CD14-positive monocyte (primary cell): ENCODE measurements around the gene AOPEP. TPM values are rescaled to one million over a fixed set of nuclear protein-coding genes. Genes with fewer than 3 reads are reported as not detected.

ENCODE experiments used
- DNase-seq, 3 donors: peaks; one replicate each; pipeline ENCODE4 v3.0.0-alpha.2; 2011 to 2022
- H2AFZ ChIP-seq: 2 replicates; pipeline ENCODE4 v1.6.0; 2012; ENCODE audit warnings: mild to moderate bottlenecking, low read depth, low read length, inconsistent platforms; ENCODE audit not compliant: insufficient read depth, poor library complexity, severe bottlenecking
- H3K27ac ChIP-seq, 2 donors: 1 replicate in 1 of 2; 2 replicates in 1 of 2; pipeline ENCODE4 v1.5.1; 2012 to 2013; ENCODE audit warnings: low read length in 2 of 2, control low read depth in 1 of 2, inconsistent platforms in 1 of 2, low read depth in 1 of 2, mild to moderate bottlenecking in 1 of 2
- H3K27me3 ChIP-seq, 2 donors: one replicate each; pipeline versions ENCODE4 v1.6.0 to v1.6.1; 2011 to 2013; ENCODE audit warnings: low read length in 2 of 2; ENCODE audit not compliant: control insufficient read depth in 2 of 2, insufficient read depth in 2 of 2
- H3K36me3 ChIP-seq, 2 donors: replicated peaks in 1 of 2; 1 replicate in 1 of 2; 2 replicates in 1 of 2; pipeline versions ENCODE4 v1.5.1 to v1.6.1; 2012 to 2013; ENCODE audit warnings: low read length in 2 of 2, control low read depth in 1 of 2, inconsistent platforms in 1 of 2, mild to moderate bottlenecking in 1 of 2; ENCODE audit not compliant: insufficient read depth in 2 of 2, control insufficient read depth in 1 of 2
- H3K4me1 ChIP-seq, 2 donors: 1 replicate in 1 of 2; 2 replicates in 1 of 2; pipeline versions ENCODE4 v1.5.1 to v1.6.1; 2012 to 2013; ENCODE audit warnings: low read length in 2 of 2, control low read depth in 1 of 2, inconsistent platforms in 1 of 2, mild to moderate bottlenecking in 1 of 2, moderate library complexity in 1 of 2; ENCODE audit not compliant: insufficient read depth in 2 of 2, control insufficient read depth in 1 of 2
- H3K4me2 ChIP-seq: replicated peaks from 2 replicates; pipeline ENCODE3; 2012; ENCODE audit warnings: low read length, moderate library complexity, mild to moderate bottlenecking; ENCODE audit not compliant: poor library complexity, severe bottlenecking; ENCODE audit errors: extremely low read depth
- H3K4me3 ChIP-seq, 3 experiments: fragments of 200-600 bp in 1 of 3; sonication (generic) in 1 of 3; replicated peaks in 1 of 3; 1 replicate in 2 of 3; 2 replicates in 1 of 3; pipeline ENCODE4 v1.5.1; 2011 to 2013; ENCODE audit warnings: low read length in 3 of 3, mild to moderate bottlenecking in 3 of 3, control low read depth in 2 of 3, low read depth in 2 of 3, inconsistent platforms in 1 of 3, moderate library complexity in 1 of 3
- H3K79me2 ChIP-seq: 2 replicates; pipeline ENCODE4 v1.6.0; 2012; ENCODE audit warnings: mild to moderate bottlenecking, control low read depth, inconsistent platforms, low read length, moderate library complexity; ENCODE audit not compliant: insufficient read depth
- H3K9ac ChIP-seq: 2 replicates; pipeline ENCODE4 v1.6.0; 2017; ENCODE audit warnings: low read length, mild to moderate bottlenecking; ENCODE audit not compliant: insufficient read depth, poor library complexity, severe bottlenecking
- H3K9me3 ChIP-seq, 2 donors: replicated peaks in 1 of 2; 1 replicate in 1 of 2; 2 replicates in 1 of 2; pipeline versions ENCODE4 v1.5.1 to v1.6.1; 2012 to 2013; ENCODE audit warnings: low read length in 2 of 2, control low read depth in 1 of 2; ENCODE audit not compliant: control insufficient read depth in 1 of 2, insufficient read depth in 1 of 2
- H4K20me1 ChIP-seq: 2 replicates; pipeline ENCODE4 v1.6.0; 2012; ENCODE audit warnings: mild to moderate bottlenecking, low read length, control low read depth, moderate library complexity; ENCODE audit not compliant: insufficient read depth
- H3K27ac Mint-ChIP-seq, 7 donors: one replicate each; pipeline ENCODE4 v1.8.0; 2020; ENCODE audit warnings: mild to moderate bottlenecking in 7 of 7, mixed read lengths in 7 of 7, moderate library complexity in 6 of 7, inconsistent platforms in 2 of 7
- H3K27me3 Mint-ChIP-seq, 3 donors: one replicate each; pipeline ENCODE4 v1.8.0; 2021 to 2022; ENCODE audit warnings: low read depth in 3 of 3, mild to moderate bottlenecking in 3 of 3, mixed read lengths in 3 of 3, moderate library complexity in 3 of 3, inconsistent platforms in 1 of 3
- H3K36me3 Mint-ChIP-seq, 2 donors: one replicate each; pipeline ENCODE4 v1.8.0; 2020; ENCODE audit warnings: mixed read lengths in 2 of 2, inconsistent platforms in 1 of 2, mild to moderate bottlenecking in 1 of 2
- H3K4me1 Mint-ChIP-seq: one replicate; pipeline ENCODE4 v1.8.0; 2020; ENCODE audit warnings: mild to moderate bottlenecking, mixed read lengths
- H3K4me3 Mint-ChIP-seq, 2 donors: one replicate each; pipeline ENCODE4 v1.8.0; 2020; ENCODE audit warnings: mild to moderate bottlenecking in 2 of 2, mixed read lengths in 2 of 2, moderate library complexity in 1 of 2
- H3K9me3 Mint-ChIP-seq, 7 donors: one replicate each; pipeline ENCODE4 v1.8.0; 2020 to 2022; ENCODE audit warnings: mixed read lengths in 7 of 7, mild to moderate bottlenecking in 6 of 7, moderate library complexity in 6 of 7, inconsistent platforms in 2 of 7
- CTCF ChIP-seq: fragments of 200-600 bp; IDR thresholded peaks from one replicate; pipeline ENCODE4 v1.8.0; 2022; ENCODE audit warnings: antibody characterized with exemption, mild to moderate bottlenecking
- WGBS: methylation state at CpG from one replicate; pipeline ENCODE4 v1.1.5; 2013; ENCODE audit warnings: missing lambda C conversion rate; ENCODE audit not compliant: insufficient coverage; 5-methylcytosine and 5-hydroxymethylcytosine counted together
- intact Hi-C, 2 donors: fragments of 100-400 bp; cut with micrococcal nuclease; formaldehyde crosslinking; loops; one replicate each; pipeline versions ENCODE4 v1.15.0 to v1.15.1; 2023
- polyA plus RNA-seq, 3 donors: library from polyadenylated mRNA; depleted of rRNA in 1 of 3; unstranded in 2 of 3; stranded (reverse) in 1 of 3; fragments of 300-500 nt in 2 of 3; fragments of >200 nt in 1 of 3; fragmentation: Illumina TruSeq in 2 of 3; gene quantifications; 1 replicate in 2 of 3; 2 replicates in 1 of 3; pipeline ENCODE4 v1.2.3, GENCODE V29; 2012 to 2021

Gene AOPEP
- polyA plus RNA-seq, 3 donors = 3.0 to 4.1 (median 3.1) TPM

DNA sequence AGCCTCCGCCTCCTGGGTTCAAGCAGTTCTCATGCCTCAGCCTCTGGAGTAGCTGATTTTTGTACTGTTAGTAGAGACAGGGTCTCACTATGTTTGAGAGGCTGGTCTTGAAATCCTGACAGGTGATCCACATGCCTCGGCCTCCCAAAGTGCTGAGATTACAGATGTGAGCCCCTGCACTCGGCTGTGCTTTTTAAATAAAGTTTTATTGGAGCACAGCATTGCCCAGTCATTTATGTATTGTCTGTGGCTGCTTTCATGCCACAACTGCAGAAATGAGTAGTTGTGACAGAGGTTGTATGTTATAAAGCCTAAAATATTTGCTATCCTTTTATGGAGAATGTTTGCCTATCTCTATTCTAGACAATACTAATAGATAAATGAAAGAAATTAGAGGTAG is 169.2 kb downstream of the AOPEP start:
- H3K9me3 ChIP-seq = peaks cover 0 to 6% of the 10 kb centered on the region in 2 donors
- no peak overlapping the region for H3K9ac ChIP-seq
- H3K4me1 ChIP-seq = no peaks in the 10 kb centered on the region
- Mint-ChIP-seq H3K36me3 (no peaks in the 10 kb centered on the region), H3K4me3 (no peak overlapping the region), H3K27ac (no peak overlapping the region), H3K27me3 (peaks cover 0 to 2% (median 0%) of the 10 kb centered on the region in 3 donors), H3K4me1 (peaks cover 5% of the 10 kb centered on the region), H3K9me3 (peaks cover 0 to 13% (median 8%) of the 10 kb centered on the region in 7 donors)
- H2AFZ ChIP-seq = no peak overlapping the region
- no peak overlapping the region for H3K27ac ChIP-seq
- H3K4me3 ChIP-seq = no peak overlapping the region
- TF ChIP-seq CTCF = no peak
- no peaks in the 10 kb centered on the region for H3K79me2 ChIP-seq
- no peaks in the 10 kb centered on the region for H4K20me1 ChIP-seq
- intact Hi-C loops = no loop called here
- WGBS = 44% methylated on average over 2 of the region's 3 CpGs
- H3K36me3 ChIP-seq = no peaks in the 10 kb centered on the region
- DNase-seq = no peak
- H3K4me2 ChIP-seq = no peak overlapping the region
- no peaks in the 10 kb centered on the region for H3K27me3 ChIP-seq

DNA sequence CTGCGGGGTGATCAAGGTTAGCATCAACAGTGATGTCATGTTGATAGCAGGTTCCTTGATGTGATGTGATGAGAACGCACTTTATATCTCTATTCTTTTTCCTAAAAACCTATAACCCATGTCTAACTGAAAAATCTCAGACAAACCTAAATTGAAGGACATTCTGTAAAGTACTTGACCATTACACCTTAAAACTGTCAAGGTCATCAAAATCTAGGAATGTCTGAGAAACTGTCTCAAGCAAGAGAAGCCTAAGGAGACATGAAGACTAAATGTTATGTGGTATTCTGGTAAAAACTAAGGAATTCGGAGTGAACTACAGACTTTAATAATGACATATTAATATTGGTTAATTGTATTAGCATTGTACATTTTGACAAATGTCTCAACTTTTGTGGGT is 170.0 kb downstream of the AOPEP start:
- Histone ChIP-seq H3K79me2 (no peaks in the 10 kb centered on the region), H3K9ac (no peak overlapping the region), H4K20me1 (no peaks in the 10 kb centered on the region), H3K4me2 (no peak overlapping the region), H3K27ac (no peak overlapping the region), H3K4me1 (no peaks in the 10 kb centered on the region), H3K4me3 (no peak overlapping the region), H3K9me3 (no peaks in the 10 kb centered on the region), H3K36me3 (no peaks in the 10 kb centered on the region), H2AFZ (no peak overlapping the region), H3K27me3 (no peaks in the 10 kb centered on the region)
- Mint-ChIP-seq H3K4me3 (no peak overlapping the region), H3K36me3 (peaks cover 0 to 3% of the 10 kb centered on the region in 2 donors), H3K27me3 (peaks cover 0 to 2% (median 0%) of the 10 kb centered on the region in 3 donors), H3K27ac (no peak overlapping the region), H3K9me3 (peaks cover 0 to 5% (median 2%) of the 10 kb centered on the region in 7 donors), H3K4me1 (peaks cover 10% of the 10 kb centered on the region)
- no peak for DNase-seq
- TF ChIP-seq CTCF = no peak
- intact Hi-C loops = no loop called here
- no CpG with 5 or more reads among the region's 3 CpGs for WGBS
